Fibroblast of the conjunctiva (primary cell): ENCODE data around the gene DLGAP1.

Experiments
- DNase-seq: peaks from one replicate; pipeline ENCODE4 v3.0.0-alpha.2; 2010; ENCODE audit warnings: low read depth

Gene DLGAP1

DNA sequence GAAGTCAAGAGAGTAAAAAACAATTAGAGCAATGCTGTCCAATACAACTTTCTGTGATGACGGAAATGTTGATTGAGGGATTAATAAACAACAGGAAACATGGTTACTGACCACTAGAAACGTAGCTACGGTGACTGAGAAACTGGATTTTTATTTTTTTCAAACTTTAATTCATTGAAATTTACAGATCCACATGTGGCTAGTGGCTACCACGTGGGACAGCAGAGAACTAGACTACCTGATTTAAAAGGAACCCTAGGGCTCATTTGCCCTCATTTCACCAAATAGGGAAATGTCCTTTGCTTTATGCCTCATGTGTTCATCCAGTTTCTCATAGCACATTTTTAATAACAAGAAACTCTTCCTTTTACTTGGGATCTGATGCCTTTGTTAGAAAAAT lies 592.1 kb downstream of the DLGAP1 start:
- DNase-seq = no peak

- no peak for DNase-seq
These were observed 593.6 kb downstream of the DLGAP1 start for GRCh38 chr18:3861495-3861894.

DNA sequence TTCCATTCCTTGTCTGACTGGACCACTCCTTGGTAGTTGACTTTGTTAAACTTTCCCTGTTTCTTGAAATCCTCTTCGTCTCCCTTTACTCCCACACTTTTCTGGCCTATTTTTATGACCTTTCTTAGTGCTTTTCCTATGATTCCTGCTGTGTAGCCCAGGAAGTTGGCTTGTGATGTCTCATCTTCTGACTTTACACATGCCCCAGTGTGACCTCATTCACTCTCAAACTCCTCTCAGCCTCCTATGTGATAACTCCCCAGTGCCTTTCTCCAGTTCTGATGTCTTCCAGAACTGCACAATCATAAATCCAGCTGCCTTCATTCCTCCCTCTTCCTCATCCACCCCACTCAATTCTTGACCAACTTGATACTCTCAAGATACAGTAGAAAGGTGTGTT lies 597.6 kb downstream of the DLGAP1 start:
- no peak for DNase-seq

- no peak for DNase-seq
These were observed 599.1 kb downstream of the DLGAP1 start for GRCh38 chr18:3855966-3856365.

- no peak for DNase-seq
These were observed 602.8 kb downstream of the DLGAP1 start for GRCh38 chr18:3852321-3852720.

- no peak for DNase-seq
These were observed 603.9 kb downstream of the DLGAP1 start for GRCh38 chr18:3851159-3851558.

DNA sequence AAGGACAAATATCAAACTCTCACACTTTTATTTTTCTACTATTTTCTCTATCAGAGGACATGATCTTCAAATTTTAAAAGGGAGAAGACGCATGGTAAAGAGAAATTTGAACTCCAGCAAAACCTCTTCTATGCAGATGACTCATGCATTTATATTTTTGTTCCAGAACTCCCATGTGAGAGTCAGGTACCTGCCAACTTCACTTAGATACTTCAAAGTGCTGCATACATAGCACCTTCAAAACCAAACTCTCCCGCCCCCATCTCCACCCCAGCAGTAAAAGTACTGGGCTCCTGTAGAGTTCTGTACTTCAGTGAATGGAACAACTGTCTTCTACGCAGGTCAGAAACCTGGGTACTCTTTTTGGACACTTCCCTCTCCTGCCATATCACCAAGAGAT lies 606.8 kb downstream of the DLGAP1 start:
- DNase-seq = no peak

- no peak for DNase-seq
These were observed 609.9 kb downstream of the DLGAP1 start for GRCh38 chr18:3845161-3845560.

DNA sequence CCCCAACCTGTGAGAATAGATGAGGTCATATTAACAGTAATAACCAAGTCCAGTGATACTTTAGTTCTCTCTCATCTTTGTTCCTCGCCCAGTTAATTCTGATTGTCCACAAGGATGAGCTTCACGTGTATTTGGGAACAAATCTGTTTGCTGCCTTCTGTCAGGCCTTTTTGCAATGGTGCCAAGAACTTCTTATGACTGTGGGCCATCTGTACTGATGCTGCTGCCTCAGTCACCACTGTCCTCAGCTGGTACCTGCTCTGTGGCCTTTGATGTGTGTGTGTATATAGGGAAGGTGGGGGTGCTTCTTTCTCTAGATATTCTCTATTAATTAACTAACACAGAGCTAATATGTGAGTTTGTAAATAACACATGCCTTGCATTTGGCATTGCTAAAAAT lies 612.3 kb downstream of the DLGAP1 start:
- DNase-seq = no peak

GRCh38 chr18:3840766-3841165 lies 614.3 kb downstream of the DLGAP1 start:
- DNase-seq = no peak

- no peak for DNase-seq
These were observed 615.5 kb downstream of the DLGAP1 start for GRCh38 chr18:3839581-3839981.

GRCh38 chr18:3836483-3837335 lies 618.4 kb downstream of the DLGAP1 start:
- DNase-seq = no peak

- DNase-seq = no peak
These were observed 623.0 kb downstream of the DLGAP1 start for GRCh38 chr18:3832025-3832638.

- no peak for DNase-seq
These were observed 624.5 kb downstream of the DLGAP1 start for GRCh38 chr18:3830604-3831003.

- no peak for DNase-seq
These were observed 627.8 kb downstream of the DLGAP1 start for GRCh38 chr18:3827236-3827845.

DNA sequence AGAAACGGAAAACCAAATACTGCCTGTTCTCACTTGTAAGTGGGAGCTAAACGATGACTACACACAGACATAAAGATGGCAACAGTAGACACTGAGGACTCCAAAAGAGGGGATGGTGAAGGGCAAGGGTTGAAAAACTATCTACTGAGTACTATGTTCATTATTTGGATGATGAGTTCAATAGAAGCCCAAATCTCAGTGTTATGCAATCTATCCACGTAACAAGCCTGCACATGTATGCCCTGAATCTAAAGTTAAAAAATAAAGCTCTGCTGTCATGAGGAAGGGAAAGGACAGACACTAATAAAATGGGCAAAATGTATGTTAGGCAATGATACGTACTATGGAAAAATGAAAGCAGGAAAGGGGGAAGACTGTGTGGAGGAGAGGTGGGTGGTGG lies 629.1 kb downstream of the DLGAP1 start:
- DNase-seq = no peak

DNA sequence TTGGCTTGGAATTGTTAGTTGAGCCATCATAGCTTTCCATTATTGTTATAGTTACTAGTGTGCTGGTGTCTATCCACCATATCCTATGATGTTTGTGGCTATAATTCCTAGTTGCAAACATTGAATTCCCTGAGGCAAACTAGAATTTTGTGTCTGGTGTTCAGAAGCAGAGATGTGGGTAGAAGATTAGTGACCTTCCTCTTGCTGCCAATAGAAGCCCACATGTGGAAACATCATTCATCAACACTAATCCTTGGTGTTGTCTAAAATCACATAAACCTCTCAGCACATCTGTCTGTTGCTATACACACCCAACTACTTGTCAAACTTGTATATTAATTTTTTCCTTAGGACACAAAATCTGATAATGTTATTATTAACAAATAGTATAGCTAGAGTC lies 631.0 kb downstream of the DLGAP1 start:
- no peak for DNase-seq

DNA sequence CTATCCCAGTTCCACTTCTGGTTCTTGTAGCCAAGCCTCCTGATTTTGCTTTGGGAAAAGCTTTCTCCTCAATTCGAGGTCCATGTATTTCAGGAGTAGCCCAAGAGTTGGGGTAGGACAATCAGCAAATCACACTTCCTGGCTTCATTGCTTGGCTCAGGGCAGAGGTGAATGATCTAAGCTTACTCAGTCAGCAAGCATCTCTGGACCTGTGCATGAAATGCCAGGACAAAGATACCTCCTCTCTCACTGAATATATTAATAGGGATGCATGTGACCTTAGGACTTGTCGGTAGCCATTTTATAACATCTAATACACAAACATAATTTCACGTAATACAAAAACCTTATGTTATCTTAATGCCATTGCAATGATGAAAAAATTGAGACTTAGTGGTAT lies 632.0 kb downstream of the DLGAP1 start:
- DNase-seq = no peak

- DNase-seq = no peak
These were observed 633.6 kb downstream of the DLGAP1 start for GRCh38 chr18:3821524-3821923.

DNA sequence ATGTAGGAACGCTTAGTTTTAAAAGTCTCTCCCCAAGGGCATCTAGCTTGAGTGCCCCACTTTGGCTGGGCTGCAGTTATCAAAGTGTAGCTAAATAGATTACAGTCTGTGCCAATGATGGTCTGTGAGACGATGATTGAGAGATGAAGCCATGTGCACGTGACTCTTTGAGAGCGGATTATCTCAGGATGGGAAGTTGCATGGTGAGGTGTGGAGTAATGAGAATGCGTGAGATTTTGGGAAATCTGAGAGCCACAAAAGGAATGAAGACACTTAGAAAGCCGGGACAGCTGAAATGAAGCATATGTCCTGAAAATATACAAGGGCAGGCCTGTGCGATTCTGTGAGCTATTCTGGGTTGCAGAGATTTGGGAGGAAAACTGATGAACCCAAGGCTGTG lies 635.1 kb downstream of the DLGAP1 start:
- DNase-seq = no peak

GRCh38 chr18:3816610-3817363 lies 638.3 kb downstream of the DLGAP1 start:
- peak; percentile 90 for DNase-seq

DNA sequence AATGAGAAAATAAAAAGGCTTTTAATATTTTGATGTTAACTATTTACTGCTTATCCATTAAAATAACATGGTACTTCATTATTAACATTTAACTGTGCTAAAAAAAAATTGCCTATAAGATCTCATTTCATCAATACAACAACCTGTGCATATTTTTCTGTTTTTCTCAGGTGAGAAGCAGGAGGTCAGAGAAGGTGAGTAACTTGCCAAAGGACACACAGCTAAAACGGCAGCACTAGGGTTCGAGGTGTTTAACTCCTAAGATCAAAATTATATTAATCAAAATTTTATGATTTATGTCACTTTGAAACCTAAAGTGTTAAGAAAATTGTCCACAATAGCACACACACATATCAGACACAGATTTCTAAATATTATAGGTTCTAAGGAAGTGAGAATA lies 639.1 kb downstream of the DLGAP1 start:
- DNase-seq = no peak

DNA sequence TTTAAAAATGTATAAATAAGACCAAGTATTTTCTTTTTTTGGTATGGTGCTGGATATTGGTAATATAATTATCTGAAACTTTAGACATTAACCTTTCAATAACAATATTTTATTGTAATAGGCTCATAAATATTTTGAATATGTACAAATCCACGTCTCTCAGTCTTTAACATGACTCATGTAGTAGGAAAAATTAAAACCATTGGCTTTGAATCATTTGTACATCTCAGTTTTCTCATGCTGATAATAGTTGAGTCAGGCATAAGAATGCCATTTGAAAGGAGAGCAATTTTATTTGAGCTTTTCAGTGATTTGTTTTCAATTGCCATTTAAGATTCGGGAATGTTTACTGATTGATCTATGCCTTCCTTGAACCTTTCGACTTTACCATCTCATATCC lies 640.3 kb downstream of the DLGAP1 start:
- no peak for DNase-seq
